GM23248 (cell line): ENCODE data around the gene SGMS1.

Source experiments
- EZH2 ChIP-seq: fragments of 200-600 bp; sonication (generic); IDR thresholded peaks from 2 replicates; pipeline ENCODE4 v1.6.1; 2018; ENCODE audit warnings: antibody characterized with exemption, mild to moderate bottlenecking; ENCODE audit not compliant: insufficient read depth, poor library complexity, severe bottlenecking
- EZH2phosphoT487 ChIP-seq: fragments of 200-600 bp; sonication (generic); IDR thresholded peaks from 2 replicates; pipeline ENCODE4 v1.6.1; 2018; ENCODE audit warnings: antibody characterized with exemption, moderate library complexity, mild to moderate bottlenecking, low read depth; ENCODE audit not compliant: insufficient read depth

DNA sequence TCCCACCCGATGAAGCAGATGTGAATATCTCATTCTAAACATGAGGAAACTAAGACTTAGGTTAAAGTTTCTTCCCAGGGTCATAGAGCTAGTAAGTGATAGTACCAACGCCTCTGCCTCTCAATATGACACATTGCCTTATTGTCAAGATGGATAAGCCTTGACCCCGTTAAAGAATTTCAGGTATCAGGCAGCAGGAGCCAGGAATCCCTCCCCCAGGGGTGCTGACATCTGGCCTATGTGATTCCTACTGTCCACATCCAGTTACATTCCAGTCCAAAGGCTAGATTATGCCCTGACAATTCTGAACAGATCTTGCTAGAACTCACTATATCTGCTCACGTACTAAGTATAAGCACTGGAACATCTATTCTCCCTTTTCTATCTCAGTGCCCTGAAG, 314.4 kb downstream of the SGMS1 start:
- TF ChIP-seq EZH2, result no peak
- no peak for TF ChIP-seq EZH2phosphoT487
